ENCODE measurements around the gene MOB3A. TPM values are rescaled to one million over a fixed set of nuclear protein-coding genes. Genes with fewer than 3 reads are reported as not detected.

MOB3A gene
- total RNA-seq = 19.1 and 49.2 TPM in 2 replicates

DNA sequence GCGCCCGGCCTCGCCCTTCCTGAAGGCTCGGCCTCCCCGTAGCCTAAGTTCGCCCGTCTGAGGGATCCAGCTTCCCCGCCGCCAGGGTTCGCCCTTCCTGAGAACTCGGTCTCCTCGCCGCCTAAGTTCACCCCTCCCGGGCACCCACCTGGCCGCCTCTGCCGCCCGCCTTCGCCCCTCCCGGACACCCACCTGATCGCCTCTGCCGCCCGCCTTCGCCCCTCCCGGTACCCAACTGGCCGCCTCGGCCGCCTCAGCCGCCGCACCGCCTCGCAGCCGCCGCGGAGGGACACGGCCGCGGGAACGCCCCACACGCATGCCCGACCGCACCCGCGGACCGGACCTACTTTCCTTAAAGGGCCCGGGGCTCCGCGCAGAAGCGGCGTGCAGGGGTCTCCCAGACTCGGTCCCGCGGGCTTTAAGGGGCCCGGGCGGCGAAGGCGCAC is at the start of gene MOB3A:
Gene MOB3A, minus strand, starts transcription at position 293 of the 446 bp plus-strand sequence. CDS start 17,766 bp downstream, outside the sequence.

DNA sequence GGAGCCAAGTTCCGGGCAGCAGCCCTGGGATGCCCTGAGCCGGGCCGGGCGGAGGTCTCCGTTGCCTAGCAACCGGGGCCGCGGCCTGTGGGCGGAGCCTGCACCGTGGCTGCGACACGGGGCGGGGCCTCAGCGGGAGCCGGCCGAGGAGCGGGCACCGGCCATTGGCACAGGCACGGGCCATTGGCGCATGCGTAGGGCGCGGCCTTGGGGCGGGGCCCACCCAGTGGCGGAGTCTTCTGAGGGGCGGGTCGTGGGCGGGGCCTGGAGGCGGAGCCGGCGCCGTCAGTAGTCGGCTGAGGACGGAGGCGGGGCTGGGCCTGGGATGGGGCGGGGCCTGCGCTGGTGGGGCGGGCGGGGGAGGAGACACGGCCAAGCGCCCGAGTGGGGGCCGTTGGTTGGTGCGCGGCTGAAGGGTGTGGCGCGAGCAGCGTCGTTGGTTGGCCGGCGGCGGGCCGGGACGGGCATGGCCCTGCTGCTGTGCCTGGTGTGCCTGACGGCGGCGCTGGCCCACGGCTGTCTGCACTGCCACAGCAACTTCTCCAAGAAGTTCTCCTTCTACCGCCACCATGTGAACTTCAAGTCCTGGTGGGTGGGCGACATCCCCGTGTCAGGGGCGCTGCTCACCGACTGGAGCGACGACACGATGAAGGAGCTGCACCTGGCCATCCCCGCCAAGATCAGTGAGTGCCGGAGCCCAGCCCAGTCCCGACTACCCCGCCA is 515 bp upstream of the MOB3A start, which contains the start of gene IZUMO4:
Gene IZUMO4, plus strand, starts transcription at position 436 of the 723 bp plus-strand sequence. Its CDS starts 31 bp downstream, at position 467.

DNA sequence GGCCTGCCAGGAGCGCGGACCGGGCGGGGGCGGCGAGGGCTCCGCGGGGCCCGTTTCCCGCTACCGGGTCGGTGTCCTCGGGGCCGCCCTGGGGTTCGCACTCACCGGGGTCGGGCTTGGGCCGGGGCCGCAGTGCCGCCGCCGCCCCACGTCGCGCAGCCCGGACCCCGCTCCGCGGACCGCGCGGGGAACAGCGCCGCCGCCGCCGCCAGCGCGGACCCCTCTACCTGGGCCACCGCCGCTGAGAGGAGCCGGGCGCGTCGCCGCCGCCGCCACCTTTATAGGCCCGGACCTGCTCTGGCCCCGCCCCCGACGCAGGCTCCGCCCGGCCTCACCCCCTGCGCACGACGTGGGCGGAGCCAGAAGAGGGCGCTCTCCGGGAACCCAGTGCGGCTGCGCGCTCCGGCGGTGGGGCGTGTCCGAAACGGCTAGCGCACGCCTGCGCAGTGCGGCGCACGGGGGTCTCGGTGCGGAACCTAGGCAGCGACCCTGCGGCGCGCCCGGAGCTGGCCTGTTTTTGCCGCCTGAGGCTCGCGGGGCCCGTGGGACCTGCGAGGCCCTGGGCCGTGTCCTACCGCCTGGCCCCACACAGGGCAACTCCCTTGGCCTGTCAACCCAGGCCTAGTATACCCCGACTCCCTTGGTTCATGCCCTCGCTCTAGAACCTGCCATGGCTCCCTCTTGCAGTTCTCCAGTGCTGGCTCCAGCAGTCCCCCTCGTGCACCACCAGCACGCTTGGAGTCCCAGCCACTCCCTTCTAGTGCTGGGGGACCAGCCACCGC is 44.9 kb downstream of the MOB3A start, which contains the start of gene MKNK2:
Gene MKNK2, minus strand, starts transcription at position 254 of the 782 bp plus-strand sequence. CDS start 393 bp downstream, outside the sequence.

Other genes starting within 250 kb of the MOB3A start
- gene REXO1, start 247.8 kb downstream of the MOB3A start, total RNA-seq = 7.5 and 20.5 TPM in 2 replicates
- gene KLF16, start 232.7 kb downstream of the MOB3A start, total RNA-seq = 10.9 and 18.9 TPM in 2 replicates
- gene ABHD17A, start 210.8 kb downstream of the MOB3A start, total RNA-seq = 38.7 and 40.0 TPM in 2 replicates
- 1.4 and 3.3 TPM in 2 replicates for gene ADAT3, start 190.9 kb downstream of the MOB3A start, total RNA-seq
- 13.0 and 48.7 TPM in 2 replicates for gene SCAMP4, start 190.9 kb downstream of the MOB3A start, total RNA-seq
- gene CSNK1G2, start 155.2 kb downstream of the MOB3A start, total RNA-seq = 60.1 and 117 TPM in 2 replicates
- 16.1 and 125 TPM in 2 replicates for gene BTBD2, start 80.6 kb downstream of the MOB3A start, total RNA-seq
- gene MKNK2, start 45.1 kb downstream of the MOB3A start, total RNA-seq = 430 and 865 TPM in 2 replicates
- 1.9 and 2.4 TPM in 2 replicates for gene IZUMO4, start 589 bp upstream of the MOB3A start, total RNA-seq
- 89.2 and 208 TPM in 2 replicates for gene AP3D1, start 55.2 kb upstream of the MOB3A start, total RNA-seq
- gene DOT1L, start 67.6 kb upstream of the MOB3A start, total RNA-seq = 4.4 and 10.1 TPM in 2 replicates
- 45.3 and 58.1 TPM in 2 replicates for gene PLEKHJ1, start 140.0 kb upstream of the MOB3A start, total RNA-seq
- gene SF3A2, start 140.5 kb upstream of the MOB3A start, total RNA-seq = 30.4 and 48.1 TPM in 2 replicates
- 0.34 and 0.78 TPM in 2 replicates for gene AMH, start 153.0 kb upstream of the MOB3A start, total RNA-seq
- gene JSRP1, start 160.1 kb upstream of the MOB3A start, total RNA-seq = not detected in 2 replicates
- not detected in 2 replicates for gene PEAK3, start 185.8 kb upstream of the MOB3A start, total RNA-seq
- gene LINGO3, start 211.8 kb upstream of the MOB3A start, total RNA-seq = not detected in 2 replicates
- gene LSM7, start 232.3 kb upstream of the MOB3A start, total RNA-seq = 45.6 and 74.5 TPM in 2 replicates
- 12.6 and 34.9 TPM in 2 replicates for gene SPPL2B, start 232.4 kb upstream of the MOB3A start, total RNA-seq

Measured in nasal cavity respiratory epithelium epithelial cell of viscerocranial mucosa (primary cell).